IMR-90 (cell line): ENCODE measurements around the gene AGXT2. TPM values are rescaled to one million over a fixed set of nuclear protein-coding genes. Genes with fewer than 3 reads are reported as not detected.

ENCODE experiments used
- ATAC-seq: fragments of 200-7000 bp; cut with Tn5 transposase; 2 replicates; pipeline ENCODE4 v1.9.1; 2020; ENCODE audit warnings: low read depth, mild to moderate bottlenecking, moderate library complexity
- BruUV-seq: library from RNA; stranded (reverse); fragments of 400-500 nt; replicated peaks from 2 replicates; lab custom pipeline; 2021; lab: Mats Ljungman, UMichigan
- CTCF ChIA-PET: fragments of 300-600 bp; formaldehyde crosslinking; extraction: SDS; loops from one replicate; lab custom pipeline; 2021; ENCODE audit warnings: antibody characterized with exemption; lab: Yijun Ruan, JAX
- POLR2A ChIA-PET: fragments of 300-600 bp; sonication (Branson Sonifier 250); formaldehyde crosslinking; loops from one replicate; lab custom pipeline; 2022; ENCODE audit warnings: antibody characterized with exemption; ENCODE audit not compliant: unreplicated experiment; lab: Charles Lee
- DNase-seq: peaks from one replicate; pipeline ENCODE4 v3.0.0; 2013
- H2AFZ ChIP-seq: replicated peaks from 2 replicates; pipeline ENCODE3; 2013; ENCODE audit warnings: low read length, mild to moderate bottlenecking; ENCODE audit not compliant: poor library complexity
- H2AK5ac ChIP-seq: 2 replicates; pipeline ENCODE4 v1.6.1; 2013; ENCODE audit warnings: low read depth, low read length, inconsistent platforms
- H2AK9ac ChIP-seq: replicated peaks from 2 replicates; pipeline ENCODE3; 2013; ENCODE audit warnings: mild to moderate bottlenecking, low read depth, low read length, moderate library complexity; ENCODE audit not compliant: poor library complexity
- H2BK120ac ChIP-seq: 2 replicates; pipeline ENCODE4 v1.6.1; 2013; ENCODE audit warnings: low read depth, low read length, inconsistent platforms
- H2BK15ac ChIP-seq: 3 replicates; pipeline ENCODE4 v1.6.1; 2013; ENCODE audit warnings: low read depth, low read length, inconsistent platforms
- H2BK20ac ChIP-seq: 2 replicates; pipeline ENCODE4 v1.6.1; 2013; ENCODE audit warnings: low read depth, mild to moderate bottlenecking, inconsistent platforms, low read length, moderate library complexity
- H2BK5ac ChIP-seq: 2 replicates; pipeline ENCODE4 v1.6.1; 2013; ENCODE audit warnings: mild to moderate bottlenecking, low read depth, low read length, inconsistent platforms; ENCODE audit not compliant: poor library complexity, severe bottlenecking
- H3K14ac ChIP-seq: replicated peaks from 2 replicates; pipeline ENCODE4 v1.6.1; 2013; ENCODE audit warnings: low read depth, low read length, inconsistent platforms
- H3K18ac ChIP-seq: 2 replicates; pipeline ENCODE4 v1.6.1; 2013; ENCODE audit warnings: low read depth, low read length, control low read depth
- H3K23ac ChIP-seq: 2 replicates; pipeline ENCODE4 v1.6.1; 2013; ENCODE audit warnings: low read depth, low read length, inconsistent platforms
- H3K27ac ChIP-seq: 2 replicates; pipeline ENCODE4 v1.5.1; 2013; ENCODE audit warnings: mild to moderate bottlenecking, control low read depth, low read length; ENCODE audit not compliant: insufficient read depth
- H3K27me3 ChIP-seq: 2 replicates; pipeline ENCODE4 v1.6.1; 2013; ENCODE audit warnings: low read length; ENCODE audit not compliant: control insufficient read depth, insufficient read depth
- H3K36me3 ChIP-seq: 2 replicates; pipeline ENCODE4 v1.6.1; 2013; ENCODE audit warnings: low read length, mixed read lengths; ENCODE audit not compliant: control insufficient read depth, insufficient read depth
- H3K4ac ChIP-seq: 2 replicates; pipeline ENCODE4 v1.6.1; 2013; ENCODE audit warnings: low read depth, low read length, inconsistent platforms
- H3K4me1 ChIP-seq: 2 replicates; pipeline ENCODE4 v1.6.1; 2013; ENCODE audit warnings: low read length, mixed read lengths; ENCODE audit not compliant: control insufficient read depth, insufficient read depth
- H3K4me2 ChIP-seq: 2 replicates; pipeline ENCODE4 v1.6.1; 2013; ENCODE audit warnings: low read depth, mild to moderate bottlenecking, control low read depth, low read length, moderate library complexity
- H3K4me3 ChIP-seq: 2 replicates; pipeline ENCODE4 v1.5.1; 2013; ENCODE audit warnings: low read depth, mild to moderate bottlenecking, control low read depth, low read length, moderate library complexity; ENCODE audit not compliant: insufficient read depth
- H3K56ac ChIP-seq: 2 replicates; pipeline ENCODE4 v1.6.1; 2013; ENCODE audit warnings: low read length, inconsistent platforms; ENCODE audit not compliant: insufficient read depth; ENCODE audit errors: extremely low read depth
- H3K79me1 ChIP-seq, 2 experiments: 2 replicates each; pipeline ENCODE4 v1.6.1; 2013; ENCODE audit warnings: low read length in 2 of 2, inconsistent platforms in 1 of 2, low read depth in 1 of 2
- H3K9ac ChIP-seq: 2 replicates; pipeline ENCODE4 v1.6.1; 2013; ENCODE audit warnings: low read depth, low read length, control low read depth
- H3K9me1 ChIP-seq: 2 replicates; pipeline ENCODE4 v1.6.1; 2013; ENCODE audit warnings: low read length, inconsistent platforms; ENCODE audit not compliant: insufficient read depth
- H3K9me3 ChIP-seq: 2 replicates; pipeline ENCODE4 v1.6.1; 2013; ENCODE audit warnings: low read length; ENCODE audit not compliant: control insufficient read depth, insufficient read depth
- H4K20me1 ChIP-seq: 2 replicates; pipeline ENCODE4 v1.6.1; 2013; ENCODE audit warnings: low read length, inconsistent platforms; ENCODE audit not compliant: insufficient read depth
- H4K5ac ChIP-seq: 2 replicates; pipeline ENCODE4 v1.6.1; 2013; ENCODE audit warnings: mild to moderate bottlenecking, low read depth, low read length, control low read depth
- H4K8ac ChIP-seq, 2 experiments: 2 replicates each; pipeline ENCODE4 v1.6.1; 2013; ENCODE audit warnings: low read depth in 2 of 2, low read length in 2 of 2, control low read depth in 1 of 2, inconsistent platforms in 1 of 2
- H4K91ac ChIP-seq: 2 replicates; pipeline ENCODE4 v1.6.1; 2013; ENCODE audit warnings: low read depth, low read length, inconsistent platforms; ENCODE audit not compliant: insufficient read depth
- CEBPB ChIP-seq: IDR thresholded peaks from 2 replicates; pipeline ENCODE4 v1.6.1; 2012; ENCODE audit warnings: low read depth, low read length, improper control_type of control experiment
- CHD1 ChIP-seq: IDR thresholded peaks from 2 replicates; pipeline ENCODE4 v1.6.1; 2012; ENCODE audit warnings: low read depth, low read length, improper control_type of control experiment
- ELK1 ChIP-seq: fragments of 150-350 bp; IDR thresholded peaks from 2 replicates; pipeline ENCODE4 v1.6.1; 2016; ENCODE audit warnings: low read depth, mild to moderate bottlenecking, low read length, moderate library complexity, borderline replicate concordance
- MXI1 ChIP-seq: IDR thresholded peaks from 2 replicates; pipeline ENCODE4 v1.6.1; 2012; ENCODE audit warnings: low read depth, mild to moderate bottlenecking, low read length, moderate library complexity, borderline replicate concordance
- POLR2A ChIP-seq: IDR thresholded peaks from 2 replicates; pipeline ENCODE4 v1.6.1; 2012; ENCODE audit warnings: mild to moderate bottlenecking, low read depth, low read length
- SMC3 ChIP-seq: fragments of 150-350 bp; IDR thresholded peaks from 2 replicates; pipeline ENCODE4 v1.6.1; 2016; ENCODE audit warnings: low read depth, mild to moderate bottlenecking, antibody characterized with exemption, low read length, moderate library complexity
- WGBS, 2 experiments: methylation state at CpG; one replicate each; pipeline versions ENCODE4 v1.1.5 to v1.1.7; 2013; ENCODE audit warnings: missing lambda C conversion rate in 2 of 2; ENCODE audit not compliant: insufficient read length in 1 of 2; ENCODE audit errors: extremely low coverage in 2 of 2; 5-methylcytosine and 5-hydroxymethylcytosine counted together
- dilution Hi-C: fragments of 300-500 bp; cut with HindIII; formaldehyde crosslinking; loops from one replicate; pipeline ENCODE4 v1.14.3; 2018; ENCODE audit warnings: low sequenced_read_pairs; ENCODE audit not compliant: unreplicated experiment
- in situ Hi-C: fragments of 300-500 bp; cut with MboI; formaldehyde crosslinking; loops from 3 replicates; pipeline ENCODE4 v1.14.3; 2019; ENCODE audit warnings: low sequenced_read_pairs, inconsistent platforms, mixed read lengths
- intact Hi-C: fragments of 100-400 bp; cut with micrococcal nuclease; formaldehyde crosslinking; loops from 2 replicates; pipeline ENCODE4 v1.10.0; 2022
- polyA plus RNA-seq, 3 experiments: library from polyadenylated mRNA; depleted of rRNA; stranded (reverse); fragments of >200 nt; gene quantifications; 2 replicates each; pipeline ENCODE4 v1.2.3, GENCODE V29; 2012; ENCODE audit warnings: low replicate concordance in 1 of 3
- total RNA-seq: library from RNA; depleted of rRNA; stranded (reverse); fragments of >200 nt; gene quantifications from 2 replicates; pipeline ENCODE4 v1.2.3, GENCODE V29; 2012

AGXT2 gene
- total and polyA plus RNA-seq, 2 of the 4 experiments (the other 2 are of a cell fraction) = not detected

- no CpG with 5 or more reads among the region's 1 CpG for WGBS, 2 experiments
- CTCF ChIA-PET = interaction anchor here (0.8 kb wide), 1 partner anchor 88 kb away, joined by 3 read pairs; no protein-coding TSS in a partner anchor
These were observed 1.2 kb upstream of the AGXT2 start for GRCh38 chr5:35048910-35049309.

More at GRCh38 chr5:35048910-35049309, 1.2 kb upstream of the AGXT2 start:
- H2AK5ac ChIP-seq = no peak overlapping the region
- H3K14ac ChIP-seq = peak overlapping the region; percentile 9; the same call in 1 of the 2 replicates
- H3K56ac ChIP-seq = no peak overlapping the region
- in situ Hi-C loops (no loop called here), intact Hi-C loops (no loop called here), dilution Hi-C loops (no loop called here)
- no peaks in the 10 kb centered on the region for H3K79me1 ChIP-seq
- peak overlapping the region; percentile 47; the same call in 1 of the 2 replicates for H2BK20ac ChIP-seq
- H2AK9ac ChIP-seq = no peak overlapping the region
- no peak overlapping the region for H3K4me2 ChIP-seq
- H2BK15ac ChIP-seq = 0 out of 3 replicates have a peak overlapping the region, but pooled peaks have one; percentile 68
- ATAC-seq (no peak), DNase-seq (no peak)
- H4K8ac ChIP-seq = no peak overlapping the region
- no peaks in the 10 kb centered on the region for H3K27me3 ChIP-seq
- H2BK120ac ChIP-seq = peak overlapping the region; percentile 52; the same call in 1 of the 2 replicates
- H3K9me1 ChIP-seq = no peaks in the 10 kb centered on the region; the same call in none of the 2 replicates
- no peak overlapping the region for H3K9ac ChIP-seq
- TF ChIP-seq POLR2A (no peak), CEBPB (no peak), SMC3 (no peak), CHD1 (no peak), ELK1 (no peak), MXI1 (no peak)
- no peak overlapping the region for H3K4ac ChIP-seq
- no peak overlapping the region for H2AFZ ChIP-seq
- H4K5ac ChIP-seq = no peak overlapping the region
- no peaks in the 10 kb centered on the region for H3K9me3 ChIP-seq
- H4K91ac ChIP-seq = no peak overlapping the region
- H3K27ac ChIP-seq = no peak overlapping the region
- no peaks in the 10 kb centered on the region for H3K36me3 ChIP-seq
- peaks cover 4% of the 10 kb centered on the region for H3K4me1 ChIP-seq
- H2BK5ac ChIP-seq = peak overlapping the region; percentile 29
- H3K18ac ChIP-seq = no peak overlapping the region
- no peak overlapping the region for H3K4me3 ChIP-seq
- BruUV-seq = no TSS peak
- POLR2A ChIA-PET = no interaction called here
- H3K23ac ChIP-seq = no peak overlapping the region
- no peaks in the 10 kb centered on the region for H4K20me1 ChIP-seq
